Measurements from ENCODE around the gene PDZD4. TPM values are rescaled to one million over a fixed set of nuclear protein-coding genes. Genes with fewer than 3 reads are reported as not detected.

Gene PDZD4
- total and polyA plus RNA-seq, 10 of the 15 experiments (the other 5 are each of a cell fraction or from before 2014, with no cell fraction given), result 0.01 to 0.15 (median 0.04) TPM; not detected in 6

GRCh38 chrX:153866302-153867019 lies 36.1 kb upstream of the PDZD4 start:
- ChIA-PET RAD21 (ENCODE audit: unreplicated experiment) (no interaction called here), CTCF (no interaction called here), POLR2A (no interaction called here), SMC1A (ENCODE audit: uncharacterized antibody, unreplicated experiment) (no interaction called here)
- 44% methylated on average over 18 of the region's 22 CpGs for WGBS (ENCODE audit: insufficient coverage, insufficient replicate concordance, low lambda C conversion rate, missing lambda C conversion rate)
- DNase-seq (ENCODE audit: low read depth, low spot score), result no peak
- H3K9ac ChIP-seq (ENCODE audit: control insufficient read depth, insufficient read depth, low read length), result no peak overlapping the region
- no peaks in the 10 kb centered on the region for H3K9me3 ChIP-seq (replicated peaks; ENCODE audit: control insufficient read depth, insufficient read depth, low read length)
- no peak for FAIRE-seq
- in situ Hi-C loops (cut with MboI), result no loop called here
- H3K36me3 ChIP-seq (ENCODE audit: control insufficient read depth in 2 of 2, insufficient read depth in 2 of 2, low read length in 1 of 2), result no peaks in the 10 kb centered on the region
- no peak overlapping the region for H3K4me2 ChIP-seq (ENCODE audit: control insufficient read depth, insufficient read depth)
- no peaks in the 10 kb centered on the region for H4K20me1 ChIP-seq (ENCODE audit: control insufficient read depth, insufficient read depth)
- intact Hi-C loops (cut with micrococcal nuclease; ENCODE audit: unreplicated experiment), result no loop called here
- H3K79me2 ChIP-seq (ENCODE audit: control insufficient read depth, insufficient read depth, low read length), result no peaks in the 10 kb centered on the region
- no peak overlapping the region for H3K27ac ChIP-seq (ENCODE audit: control insufficient read depth, insufficient read depth)
- H3K27me3 ChIP-seq (replicated peaks in 1 of 2; ENCODE audit: control insufficient read depth in 2 of 2, insufficient read depth in 2 of 2, low read length in 1 of 2), result no peaks in the 10 kb centered on the region; a peak in 1 of 4 replicates
- no peak overlapping the region for H2AFZ ChIP-seq (ENCODE audit: control insufficient read depth, low read depth, low read length)
- H3K4me3 ChIP-seq, result no peak overlapping the region
- no peaks in the 10 kb centered on the region for H3K4me1 ChIP-seq (ENCODE audit: control insufficient read depth, insufficient read depth, low read length)
- TF ChIP-seq TCF12 (IDR thresholded peaks at IDR 0.05; ENCODE audit: low read depth, low read length), result no peak
- TF ChIP-seq EZH2 (IDR thresholded peaks at IDR 0.05; ENCODE audit: borderline replicate concordance, control insufficient read depth, low read depth, low read length), result no peak
- TF ChIP-seq CHD1 (IDR thresholded peaks at IDR 0.05; ENCODE audit: low read depth, low read length), result no peak
- TF ChIP-seq CHD4 (IDR thresholded peaks at IDR 0.05), result no peak
- no peak for TF ChIP-seq ELK1 (IDR thresholded peaks at IDR 0.05; ENCODE audit: low read depth, low read length)
- no peak for TF ChIP-seq ZNF217 (IDR thresholded peaks at IDR 0.05)
- TF ChIP-seq SMAD1 (IDR thresholded peaks at IDR 0.05; ENCODE audit: low read depth, partially characterized antibody), result no peak
- no peak for TF ChIP-seq IKZF1 (conservative IDR thresholded peaks at IDR 0.05)
- TF ChIP-seq ZBTB11 (CRISPR knock-in tag; IDR thresholded peaks at IDR 0.05), result no peak
- TF ChIP-seq ZNF687 (IDR thresholded peaks at IDR 0.05), result no peak
- TF ChIP-seq FOXM1 (IDR thresholded peaks at IDR 0.05; ENCODE audit: low read depth, low read length), result no peak
- TF ChIP-seq FOXK2 (IDR thresholded peaks at IDR 0.05), result no peak
- TF ChIP-seq DPF2 (IDR thresholded peaks at IDR 0.05), result no peak
- TF ChIP-seq RCOR1 (conservative IDR thresholded peaks at IDR 0.05; ENCODE audit: low read depth, low read length), result no peak
- no peak for TF ChIP-seq BHLHE40 (IDR thresholded peaks at IDR 0.05; ENCODE audit: borderline replicate concordance in 1 of 2, low read depth in 2 of 2, low read length in 1 of 2)
- no peak for TF ChIP-seq ZNF24 (IDR thresholded peaks at IDR 0.05)
- no TSS peak for BruUV-seq (replicated peaks)
- no peak for ATAC-seq

All from GM12878 (cell line).